Heart left ventricle (tissue), 13 donors: ENCODE data around the gene MAZ.

Experiments
- POLR2A ChIP-seq, 2 donors: fragments of 450-650 bp; IDR thresholded peaks; one replicate each; pipeline ENCODE4 v1.6.1; 2017; ENCODE audit warnings: antibody characterized with exemption in 2 of 2, mild to moderate bottlenecking in 2 of 2, moderate library complexity in 2 of 2
- TF ChIP-seq, protein P1 (sequence below), 12 donors: fragments of 200-600 bp; sonication (generic) in 4 of 12; IDR thresholded peaks; one replicate each; pipeline versions ENCODE4 v1.5.0 to v1.8.0; 2018 to 2022; ENCODE audit warnings: antibody characterized with exemption in 12 of 12, mild to moderate bottlenecking in 5 of 12
- donor health status: ischemic (EF 13 %, LVEDD 7.1; RV severe dilation, severe dysfunction).
- donor health status: DM: no; HTN: yes; CAD: no.
- donor health status: DM: no; HTN: no; CAD: no.
- donor health status: ischemic (EF 25% LVEDD 6.9; RV normal size, moderate dysfunction).
- donor health status: ischemic (EF 25% LVEDD 5.7; RV mildly dilated, moderate dysfunction).
- donor health status: ischemic (EF 35%, LVEDD 5.7; RV mildly dilated, moderate dysfunction).
- donor health status: nonischemic (EF 11% LVEDD 7.7; RV severe dilation, severe dysfunction).
- donor health status: DM: yes; HTN: yes; CAD: no.
- donor health status: PGD.
- donor health status: ischemic (EF 29% LVEDD 5.4; RV normal size, mild dysfunction).
- donor health status: nonischemic (EF 23%, LVEDD 6.1; RV moderate dilation, normal function).

DNA sequence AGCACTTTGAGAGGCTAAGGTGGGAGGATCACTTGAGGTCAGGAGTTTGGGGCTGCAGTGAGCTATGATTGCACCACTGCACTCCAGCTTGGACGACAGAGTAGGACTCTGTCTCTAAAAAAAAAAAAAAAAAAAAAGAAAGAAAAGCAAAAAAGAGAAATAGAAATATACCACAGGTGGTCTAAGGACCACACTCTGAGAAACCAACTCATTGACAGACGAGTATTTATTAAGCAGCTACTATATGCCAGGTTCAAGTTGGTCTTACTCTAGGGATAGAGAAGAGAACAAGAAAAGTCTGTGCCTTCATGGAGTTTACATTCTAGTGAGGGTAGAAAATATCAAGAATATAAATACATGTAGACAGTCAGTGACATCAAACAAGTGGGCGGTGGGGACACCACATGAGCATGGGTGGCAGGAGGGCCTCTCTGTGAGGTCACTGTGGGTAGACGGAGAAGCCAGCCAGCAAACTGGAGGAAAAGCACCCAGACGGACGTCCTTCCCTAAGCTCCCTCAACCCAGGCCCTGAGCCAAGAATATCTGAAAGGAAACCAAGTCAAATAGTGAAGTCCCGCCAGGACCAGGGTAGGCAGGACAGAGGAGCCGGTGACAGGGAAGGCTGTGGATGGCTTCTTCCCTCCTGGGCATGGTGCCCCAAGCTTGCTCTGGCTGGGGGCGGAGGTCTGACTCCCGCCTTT lies 52.0 kb downstream of the MAZ start:
- TF ChIP-seq, protein P1, sequence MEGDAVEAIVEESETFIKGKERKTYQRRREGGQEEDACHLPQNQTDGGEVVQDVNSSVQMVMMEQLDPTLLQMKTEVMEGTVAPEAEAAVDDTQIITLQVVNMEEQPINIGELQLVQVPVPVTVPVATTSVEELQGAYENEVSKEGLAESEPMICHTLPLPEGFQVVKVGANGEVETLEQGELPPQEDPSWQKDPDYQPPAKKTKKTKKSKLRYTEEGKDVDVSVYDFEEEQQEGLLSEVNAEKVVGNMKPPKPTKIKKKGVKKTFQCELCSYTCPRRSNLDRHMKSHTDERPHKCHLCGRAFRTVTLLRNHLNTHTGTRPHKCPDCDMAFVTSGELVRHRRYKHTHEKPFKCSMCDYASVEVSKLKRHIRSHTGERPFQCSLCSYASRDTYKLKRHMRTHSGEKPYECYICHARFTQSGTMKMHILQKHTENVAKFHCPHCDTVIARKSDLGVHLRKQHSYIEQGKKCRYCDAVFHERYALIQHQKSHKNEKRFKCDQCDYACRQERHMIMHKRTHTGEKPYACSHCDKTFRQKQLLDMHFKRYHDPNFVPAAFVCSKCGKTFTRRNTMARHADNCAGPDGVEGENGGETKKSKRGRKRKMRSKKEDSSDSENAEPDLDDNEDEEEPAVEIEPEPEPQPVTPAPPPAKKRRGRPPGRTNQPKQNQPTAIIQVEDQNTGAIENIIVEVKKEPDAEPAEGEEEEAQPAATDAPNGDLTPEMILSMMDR (IDR thresholded peaks at IDR 0.05): no peak
- TF ChIP-seq POLR2A (IDR thresholded peaks at IDR 0.05): no peak
